ENCODE measurements around the gene POTEM.
"Not testable (repeated sequence)": the region's sequence is repeated elsewhere in the genome, so short reads cannot be mapped to it uniquely, and the experiment has no call there.

Gene POTEM

DNA sequence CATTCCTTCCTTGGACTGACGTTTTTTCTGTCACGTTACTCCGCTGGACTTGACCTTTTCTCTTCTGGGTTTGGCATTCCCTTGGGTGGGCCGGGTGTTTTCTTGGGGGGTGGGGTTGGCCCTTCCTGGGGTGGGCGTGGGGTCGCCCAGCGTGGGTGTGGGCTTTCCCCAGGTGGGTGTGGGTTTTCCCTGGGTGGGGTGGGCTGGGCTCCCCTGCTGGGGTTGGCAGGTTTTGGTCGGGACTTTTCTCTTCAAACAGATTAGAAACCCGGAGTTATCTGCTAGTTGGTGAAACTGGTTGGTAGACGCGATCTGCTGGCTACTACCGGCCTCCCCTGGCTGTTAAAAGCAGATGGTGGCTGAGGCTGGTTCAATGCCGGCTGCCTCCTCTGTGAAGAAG, at the start of gene POTEM:
Gene POTEM, plus strand, starts transcription at position 301 of the 400 bp plus-strand sequence. Its CDS starts 52 bp downstream, at position 353.
- not testable (repeated sequence) for DNase-seq (ENCODE audit: low read depth)

GRCh38 chr14:18918345-18918744, 48.9 kb upstream of the POTEM start:
- not testable (repeated sequence) for DNase-seq (ENCODE audit: low read depth)

- DNase-seq (ENCODE audit: low read depth), result not testable (repeated sequence)
Measured at GRCh38 chr14:18920052-18920451, 47.2 kb upstream of the POTEM start.

DNA sequence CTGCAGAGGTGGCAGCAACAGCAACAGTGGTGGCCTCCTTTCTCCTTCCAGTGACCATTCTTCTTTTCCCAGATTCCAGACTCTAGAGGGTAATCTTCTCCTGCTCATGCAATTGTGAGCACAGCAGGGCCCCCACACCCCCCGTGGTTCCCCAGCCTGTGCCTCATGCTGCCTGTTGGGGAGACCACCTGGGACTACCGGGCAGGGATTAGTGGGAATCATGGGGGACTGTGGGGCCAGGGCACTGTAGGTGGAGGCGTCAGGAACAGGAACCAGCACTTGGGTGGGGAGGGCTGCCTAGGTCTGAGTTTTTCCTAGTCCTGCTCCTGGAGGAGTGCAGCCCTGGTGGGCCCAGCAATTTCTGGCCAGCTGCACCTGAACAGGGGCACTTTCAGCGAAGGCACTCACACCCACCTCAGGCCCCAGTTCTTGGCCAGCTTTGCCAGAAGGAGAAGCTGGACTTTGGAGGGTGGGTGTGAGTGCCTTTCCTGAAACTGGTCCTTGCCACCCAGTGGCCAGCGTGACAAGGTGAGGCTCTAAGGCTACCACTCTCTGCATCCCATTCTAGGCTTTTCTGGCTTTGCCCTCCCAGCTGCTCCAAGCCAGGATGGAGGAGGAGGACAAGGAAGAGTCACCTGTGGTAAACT, 46.1 kb upstream of the POTEM start:
- DNase-seq (ENCODE audit: low read depth), result not testable (repeated sequence)

GRCh38 chr14:18936848-18937247, 30.4 kb upstream of the POTEM start:
- not testable (repeated sequence) for DNase-seq (ENCODE audit: low read depth)

- not testable (repeated sequence) for DNase-seq (ENCODE audit: low read depth)
Measured at GRCh38 chr14:18938733-18939132, 28.5 kb upstream of the POTEM start.

DNA sequence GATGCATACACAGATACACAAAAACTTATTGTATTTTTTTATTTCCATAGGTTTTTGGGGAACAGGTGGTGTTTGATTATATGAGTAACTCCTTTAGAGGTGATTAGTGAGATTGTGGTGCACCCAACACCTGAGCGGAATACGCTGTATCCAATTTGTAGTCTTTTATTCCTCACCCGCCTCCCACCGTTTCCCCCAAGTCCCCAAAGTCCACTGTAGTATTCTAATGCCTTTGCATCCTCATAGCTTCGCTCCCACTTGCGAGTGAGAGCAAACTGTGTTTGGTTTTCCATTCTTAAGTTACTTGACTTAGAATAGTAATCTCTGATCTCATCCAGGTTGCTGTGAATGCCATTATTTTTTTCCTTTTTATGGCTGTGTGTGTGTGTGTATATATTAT, 17.3 kb upstream of the POTEM start:
- DNase-seq (ENCODE audit: low read depth), result not testable (repeated sequence)

DNA sequence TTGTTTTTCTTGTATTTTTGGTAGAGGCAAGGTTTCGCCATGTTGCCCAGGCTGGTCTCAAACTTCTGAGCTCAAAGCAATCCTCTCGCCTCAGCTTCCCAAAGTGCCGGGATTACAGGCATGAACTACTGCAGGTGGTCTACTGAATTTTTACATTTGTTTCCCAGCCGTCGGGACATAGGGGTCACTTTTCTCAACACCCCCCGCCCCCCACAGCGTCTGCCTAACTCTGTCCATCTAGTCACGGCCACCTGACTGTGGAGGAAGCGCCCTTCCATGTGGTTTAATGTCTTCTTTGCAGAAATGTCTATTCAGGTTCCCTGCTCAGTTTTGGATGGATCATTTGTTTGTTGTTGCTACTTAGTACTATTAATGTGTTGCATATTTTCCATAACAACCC, 14.1 kb upstream of the POTEM start:
- DNase-seq (ENCODE audit: low read depth), result not testable (repeated sequence)

- DNase-seq (ENCODE audit: low read depth), result not testable (repeated sequence)
Measured at GRCh38 chr14:18955816-18956215, 11.4 kb upstream of the POTEM start.

DNA sequence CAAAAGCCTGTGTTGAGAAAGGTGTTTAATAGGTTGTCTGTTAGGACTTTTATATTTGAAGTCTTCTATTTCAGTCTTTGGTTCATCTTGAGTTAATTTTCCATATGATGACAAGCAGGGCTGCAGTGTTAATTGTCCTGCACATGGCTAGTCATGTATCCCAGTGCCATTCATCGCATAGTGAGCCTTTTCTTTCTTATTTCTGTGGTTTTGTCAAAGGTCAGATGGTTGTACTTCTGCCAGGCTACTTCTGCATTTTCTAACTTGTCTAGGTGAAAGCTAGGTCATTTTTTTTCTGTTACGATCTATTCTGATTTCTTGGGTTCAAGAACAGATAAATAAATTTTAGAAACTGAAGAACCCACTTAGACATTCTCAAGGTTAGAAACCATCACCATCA, 5.7 kb upstream of the POTEM start:
- not testable (repeated sequence) for DNase-seq (ENCODE audit: low read depth)

DNA sequence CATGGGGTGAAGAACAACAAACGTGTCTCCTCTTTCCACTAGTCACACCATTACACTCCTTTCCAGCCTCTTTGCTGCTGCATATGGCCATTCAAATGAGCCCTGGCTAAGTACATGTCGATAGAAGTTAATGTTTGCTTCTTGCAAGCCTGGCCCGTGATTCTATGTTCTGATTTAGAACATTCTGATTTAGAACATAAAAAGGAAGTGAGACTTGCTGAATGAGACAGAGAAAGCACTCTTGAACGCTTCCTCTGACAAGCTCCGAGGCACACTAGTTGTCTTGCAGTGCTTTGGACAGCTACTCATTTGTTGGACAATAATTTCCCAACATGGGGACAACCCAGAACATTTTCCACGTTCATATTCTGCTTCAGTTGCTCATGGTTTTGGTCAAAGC, 5.1 kb upstream of the POTEM start:
- not testable (repeated sequence) for DNase-seq (ENCODE audit: low read depth)

DNA sequence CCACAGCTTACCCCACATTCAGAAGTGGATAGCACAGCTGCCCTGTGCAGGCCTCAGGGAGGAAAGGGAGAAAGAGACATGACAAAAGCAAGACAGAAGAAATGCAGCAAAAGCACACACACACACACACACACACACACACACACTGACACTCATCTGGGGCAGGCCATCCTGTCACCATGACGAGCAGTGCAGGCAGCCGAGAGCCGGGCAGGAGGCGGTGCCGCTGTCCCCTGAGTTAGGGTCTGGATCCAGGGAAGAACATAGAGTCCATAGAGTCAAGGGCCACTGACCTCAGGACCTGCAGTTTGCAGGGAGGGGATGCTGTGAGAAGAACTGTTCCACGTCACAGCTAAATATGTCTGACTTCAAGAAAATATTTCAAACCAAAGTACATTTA, 4.0 kb upstream of the POTEM start:
- DNase-seq (ENCODE audit: low read depth), result not testable (repeated sequence)

DNA sequence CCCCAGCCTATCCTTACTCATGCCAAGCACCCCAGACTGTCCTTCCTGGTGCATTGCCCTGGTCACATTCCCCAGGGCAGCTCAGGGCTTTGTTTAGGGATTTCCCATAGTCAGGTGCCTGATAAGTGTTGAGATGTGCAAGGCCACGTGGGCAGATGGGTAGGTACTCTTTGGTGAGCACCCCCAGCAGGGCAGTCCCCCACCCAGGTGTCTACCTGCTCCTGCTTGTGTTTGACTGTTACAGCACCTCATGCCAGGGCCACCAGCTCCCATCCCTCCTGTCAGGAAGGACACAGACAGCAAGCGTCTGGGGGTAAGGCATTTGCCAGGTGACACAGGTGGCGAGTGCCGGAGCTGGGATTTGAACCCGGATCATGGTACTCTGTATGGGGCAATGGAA, 2.4 kb upstream of the POTEM start:
- DNase-seq (ENCODE audit: low read depth), result not testable (repeated sequence)

- DNase-seq (ENCODE audit: low read depth), result not testable (repeated sequence)
Measured at GRCh38 chr14:19002566-19002965, 35.3 kb downstream of the POTEM start.

- DNase-seq (ENCODE audit: low read depth), result not testable (repeated sequence)
Measured at GRCh38 chr14:19006490-19006889, 39.3 kb downstream of the POTEM start.

DNA sequence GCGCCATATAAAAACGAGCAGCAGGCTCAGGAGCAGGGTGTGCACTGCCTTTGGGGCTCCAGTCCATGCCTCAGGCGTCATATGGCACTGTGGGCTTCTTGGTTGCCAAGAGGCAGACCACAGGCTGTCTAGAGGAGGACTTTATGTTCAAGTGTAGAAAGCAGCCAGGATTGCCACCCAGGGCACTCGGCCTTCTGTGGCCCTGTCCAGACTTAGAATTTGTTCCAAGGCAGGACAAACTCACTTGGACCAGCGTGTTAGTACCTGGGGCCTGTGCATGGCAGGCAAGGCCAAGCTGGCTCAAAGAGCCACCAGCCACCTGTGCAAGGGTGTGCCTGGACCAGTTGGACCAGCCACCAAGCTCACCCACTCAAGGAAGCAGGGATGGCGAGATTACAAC, 40.4 kb downstream of the POTEM start:
- DNase-seq (ENCODE audit: low read depth), result not testable (repeated sequence)

- not testable (repeated sequence) for DNase-seq (ENCODE audit: low read depth)
Measured at GRCh38 chr14:19011029-19011428, 43.8 kb downstream of the POTEM start.

DNA sequence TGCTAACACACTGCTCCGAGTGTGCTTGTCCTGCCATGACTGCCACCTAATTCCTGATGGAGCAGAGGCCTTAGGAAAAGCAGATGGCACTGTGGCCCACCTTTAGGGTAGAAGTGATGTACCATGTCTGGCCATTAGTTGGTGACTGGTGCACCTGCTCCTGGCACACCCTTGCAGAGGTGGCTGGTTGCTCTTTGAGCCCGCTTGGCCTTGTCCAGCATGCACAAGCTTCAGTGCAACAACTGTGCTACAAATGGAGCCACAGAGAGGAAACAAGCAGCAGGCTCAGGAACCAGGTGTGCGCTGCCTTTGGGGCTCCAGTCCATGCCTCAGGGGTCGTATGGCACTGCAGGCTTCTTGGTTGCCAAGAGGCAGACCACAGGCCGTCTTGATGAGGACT, 44.5 kb downstream of the POTEM start:
- DNase-seq (ENCODE audit: low read depth), result not testable (repeated sequence)

- DNase-seq (ENCODE audit: low read depth), result not testable (repeated sequence)
Measured at GRCh38 chr14:19015185-19015584, 48.0 kb downstream of the POTEM start.

GRCh38 chr14:19025080-19025589, 57.9 kb downstream of the POTEM start:
- not testable (repeated sequence) for DNase-seq (ENCODE audit: low read depth)

DNA sequence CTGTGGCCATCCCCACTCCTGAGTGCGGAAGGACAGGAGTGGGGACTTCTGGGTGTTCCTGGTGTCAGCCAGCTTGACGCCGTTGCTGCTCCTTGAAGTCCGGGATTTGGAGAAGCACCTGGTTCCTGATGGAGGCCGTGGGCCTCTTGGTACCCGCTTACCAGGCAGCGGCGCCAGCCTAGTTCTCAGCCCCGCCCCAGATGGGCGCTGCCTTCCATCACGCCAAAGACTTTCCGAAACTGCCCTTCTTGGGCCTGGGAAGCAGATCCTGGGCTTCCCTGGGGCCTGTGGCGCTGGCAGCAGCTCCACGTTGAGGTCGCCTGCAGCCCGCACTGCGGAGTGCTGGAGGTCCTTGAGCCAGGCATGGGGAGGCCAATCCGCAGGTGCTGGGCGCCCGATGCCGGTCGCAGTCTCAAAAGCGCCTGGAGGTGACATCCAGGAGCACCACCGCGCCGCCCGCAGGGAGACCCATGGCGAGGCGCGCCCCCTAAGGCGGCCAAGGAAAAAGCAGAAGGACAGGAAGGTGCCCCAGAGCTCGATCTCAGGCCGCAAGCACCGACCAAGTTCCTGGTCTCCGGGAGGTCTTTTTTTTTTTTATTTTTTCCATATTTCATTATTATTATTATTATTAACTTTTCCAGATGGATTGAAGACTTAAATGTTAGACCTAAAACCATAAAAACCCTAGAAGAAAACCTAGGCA, 59.6 kb downstream of the POTEM start:
- not testable (repeated sequence) for DNase-seq (ENCODE audit: low read depth)

GRCh38 chr14:19027895-19028294, 60.7 kb downstream of the POTEM start:
- DNase-seq (ENCODE audit: low read depth), result not testable (repeated sequence)

- DNase-seq (ENCODE audit: low read depth), result not testable (repeated sequence)
Measured at GRCh38 chr14:19036811-19037382, 69.7 kb downstream of the POTEM start.

All from HS-5 (cell line).